Pericardium fibroblast (primary cell): ENCODE results near the gene BAD. TPM values are rescaled to one million over a fixed set of nuclear protein-coding genes. Genes with fewer than 3 reads are reported as not detected.

Source experiments
- total RNA-seq: library from RNA; depleted of rRNA; stranded (reverse); fragments of >200 nt; gene quantifications from 2 replicates; pipeline ENCODE4 v1.2.3, GENCODE V29; 2015

Gene BAD
- total RNA-seq, 1 donor from 2014 or later: 133 TPM

Other genes with a start within 250 kb of the BAD start
- 0.12 and 0.60 TPM in 2 replicates for gene FLRT1, start 248.7 kb downstream of the BAD start, total RNA-seq
- gene MACROD1, start 118.6 kb downstream of the BAD start, total RNA-seq: 24.4 and 39.9 TPM in 2 replicates
- 88.1 and 90.1 TPM in 2 replicates for gene STIP1, start 98.5 kb downstream of the BAD start, total RNA-seq
- 3.2 and 3.4 TPM in 2 replicates for gene FERMT3, start 77.9 kb downstream of the BAD start, total RNA-seq
- 53.7 and 59.2 TPM in 2 replicates for gene TRPT1, start 58.5 kb downstream of the BAD start, total RNA-seq
- 33.8 and 51.9 TPM in 2 replicates for gene NUDT22, start 58.4 kb downstream of the BAD start, total RNA-seq
- gene DNAJC4, start 54.1 kb downstream of the BAD start, total RNA-seq: 14.0 and 32.9 TPM in 2 replicates
- 70.5 and 97.3 TPM in 2 replicates for gene VEGFB, start 50.1 kb downstream of the BAD start, total RNA-seq
- 43.6 and 94.6 TPM in 2 replicates for gene FKBP2, start 43.6 kb downstream of the BAD start, total RNA-seq
- 184 and 217 TPM in 2 replicates for gene PPP1R14B, start 37.7 kb downstream of the BAD start, total RNA-seq
- 32.9 and 40.7 TPM in 2 replicates for gene PLCB3, start 33.1 kb downstream of the BAD start, total RNA-seq
- 25.4 and 32.1 TPM in 2 replicates for gene GPR137, start 1.2 kb upstream of the BAD start, total RNA-seq
- gene KCNK4, start 6.6 kb upstream of the BAD start, total RNA-seq: 0.26 TPM in 1 of 2 replicates, not detected in the other
- not detected in 2 replicates for gene CATSPERZ, start 15.7 kb upstream of the BAD start, total RNA-seq
- gene ESRRA, start 20.9 kb upstream of the BAD start, total RNA-seq: 16.9 and 30.0 TPM in 2 replicates
- gene TRMT112, start 32.9 kb upstream of the BAD start, total RNA-seq: 200 and 206 TPM in 2 replicates
- gene PRDX5, start 33.5 kb upstream of the BAD start, total RNA-seq: 401 and 450 TPM in 2 replicates
- 0.34 and 2.7 TPM in 2 replicates for gene CCDC88B, start 55.5 kb upstream of the BAD start, total RNA-seq
- gene RPS6KA4, start 74.5 kb upstream of the BAD start, total RNA-seq: 34.6 and 55.2 TPM in 2 replicates